GOT3 (cell line): ENCODE data around the gene SBNO2.
"Not testable (repeated sequence)": the region's sequence is repeated elsewhere in the genome, so short reads cannot be mapped to it uniquely, and the experiment has no call there.

Experiments used
- DNase-seq: peaks from one replicate; lab custom pipeline; 2025; ENCODE audit warnings: mixed read lengths; lab: John Stamatoyannopoulos, UW

The SBNO2 gene

DNA sequence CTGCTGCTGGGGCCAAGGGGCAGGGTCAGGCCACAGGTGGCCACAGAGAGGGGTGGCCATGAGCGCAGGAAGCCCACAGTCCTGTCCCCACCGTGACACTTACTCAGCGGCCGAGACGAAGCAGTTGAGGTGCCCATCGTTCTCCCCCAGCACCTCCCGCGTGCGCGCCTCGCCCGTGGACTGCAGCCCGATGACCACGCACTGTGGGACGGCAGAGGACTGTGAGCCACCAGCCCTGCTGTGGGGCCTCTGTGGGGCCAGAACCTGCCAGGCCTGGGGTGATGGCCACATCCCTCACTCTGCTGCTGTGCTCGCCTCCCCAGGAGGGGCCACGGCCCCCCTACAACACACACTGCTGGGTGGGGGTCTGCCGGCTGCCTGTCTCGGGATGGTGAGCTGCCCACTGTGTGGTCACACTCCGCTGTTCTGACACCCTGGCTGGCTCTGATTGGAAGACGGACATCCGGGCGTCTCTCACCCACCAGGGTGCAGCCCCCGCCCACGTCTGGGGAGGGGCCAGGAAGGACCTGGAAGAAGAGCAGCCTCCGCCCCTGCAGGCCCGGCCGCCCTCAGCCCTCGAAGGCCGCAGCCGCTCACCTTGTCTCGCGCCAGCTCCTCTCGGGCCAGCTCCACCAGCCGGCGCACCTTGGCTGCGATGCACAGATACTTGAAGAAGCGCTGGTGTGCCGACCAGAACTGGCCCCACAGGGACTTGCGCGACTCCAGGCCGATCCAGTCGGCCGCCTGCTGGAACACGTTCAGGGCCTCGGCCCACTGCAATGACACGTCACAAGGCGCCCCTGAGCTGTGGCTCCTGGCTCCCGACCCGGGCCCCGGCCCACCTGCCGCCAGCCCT lies 57.1 kb downstream of the SBNO2 start:
- DNase-seq: no peak

GRCh38 chr19:1115646-1116420 lies 58.2 kb downstream of the SBNO2 start:
- no peak for DNase-seq

DNA sequence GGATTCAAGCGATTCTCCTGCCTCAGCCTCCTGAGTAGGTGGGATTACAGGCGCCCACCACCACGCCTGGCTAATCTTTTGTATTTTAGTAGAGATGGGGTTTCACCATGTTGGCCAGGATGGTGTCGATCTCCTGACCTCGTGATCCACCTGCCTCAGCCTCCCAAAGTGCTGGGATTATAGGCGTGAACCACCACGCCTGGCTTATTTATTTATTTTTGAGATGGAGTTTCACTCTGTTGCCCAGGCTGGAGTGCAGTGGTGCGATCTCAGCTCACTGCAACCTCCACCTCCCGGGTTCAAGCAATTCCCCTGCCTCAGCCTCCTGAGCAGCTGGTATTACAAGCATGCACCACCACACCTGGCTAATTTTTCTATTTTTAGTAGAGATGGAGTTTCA lies 59.3 kb downstream of the SBNO2 start:
- DNase-seq: not testable (repeated sequence)

- no peak for DNase-seq
These were observed 60.0 kb downstream of the SBNO2 start for GRCh38 chr19:1113986-1114483.

DNA sequence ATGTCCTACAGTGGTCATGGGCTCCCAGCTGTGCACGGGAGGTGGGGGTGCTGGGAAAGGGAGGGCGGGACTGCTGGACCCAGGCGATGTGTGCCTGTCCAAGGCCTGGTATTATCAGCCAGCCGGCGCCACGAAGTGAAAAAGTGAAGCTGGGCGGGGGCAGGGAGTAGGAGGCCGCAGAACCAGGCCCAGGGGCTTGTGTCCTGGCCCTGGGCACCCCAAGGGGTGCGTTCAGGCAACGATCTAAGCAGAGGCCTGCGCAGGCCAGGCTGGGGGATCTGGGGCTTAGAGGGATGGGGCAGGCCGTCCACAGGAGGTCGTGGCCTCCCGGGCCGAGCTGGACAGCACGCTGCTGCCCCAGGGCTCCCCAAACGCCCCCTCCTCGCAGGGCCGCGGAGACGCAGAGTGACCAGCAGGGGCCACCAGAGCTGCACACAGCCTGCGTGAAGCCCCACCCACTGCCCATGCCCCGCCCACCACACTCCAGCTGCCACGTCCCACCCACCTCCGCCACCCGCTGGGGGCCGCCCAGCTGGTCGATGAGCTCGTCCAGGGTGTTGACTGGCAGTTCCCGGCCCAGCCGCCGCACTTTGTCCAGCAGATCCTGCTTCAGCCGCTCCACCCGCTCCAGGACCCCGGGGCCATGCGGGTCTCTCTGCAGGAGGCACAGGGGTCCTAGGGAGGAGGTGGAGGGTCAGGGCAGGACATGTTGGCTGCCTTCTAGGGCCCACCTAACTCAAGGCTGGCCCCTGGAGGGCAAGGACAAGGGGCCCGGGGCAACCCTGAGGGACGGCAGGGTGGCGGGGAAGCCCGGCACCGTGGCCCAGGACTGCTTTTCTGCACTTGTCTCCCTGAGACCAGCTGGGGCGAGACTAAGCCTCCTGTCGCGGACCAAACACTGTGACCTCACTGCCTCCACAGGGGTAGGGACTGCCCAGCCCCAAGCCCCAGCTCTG lies 60.8 kb downstream of the SBNO2 start:
- peak; percentile 28 for DNase-seq

GRCh38 chr19:1112268-1113029 lies 61.6 kb downstream of the SBNO2 start:
- no peak for DNase-seq

DNA sequence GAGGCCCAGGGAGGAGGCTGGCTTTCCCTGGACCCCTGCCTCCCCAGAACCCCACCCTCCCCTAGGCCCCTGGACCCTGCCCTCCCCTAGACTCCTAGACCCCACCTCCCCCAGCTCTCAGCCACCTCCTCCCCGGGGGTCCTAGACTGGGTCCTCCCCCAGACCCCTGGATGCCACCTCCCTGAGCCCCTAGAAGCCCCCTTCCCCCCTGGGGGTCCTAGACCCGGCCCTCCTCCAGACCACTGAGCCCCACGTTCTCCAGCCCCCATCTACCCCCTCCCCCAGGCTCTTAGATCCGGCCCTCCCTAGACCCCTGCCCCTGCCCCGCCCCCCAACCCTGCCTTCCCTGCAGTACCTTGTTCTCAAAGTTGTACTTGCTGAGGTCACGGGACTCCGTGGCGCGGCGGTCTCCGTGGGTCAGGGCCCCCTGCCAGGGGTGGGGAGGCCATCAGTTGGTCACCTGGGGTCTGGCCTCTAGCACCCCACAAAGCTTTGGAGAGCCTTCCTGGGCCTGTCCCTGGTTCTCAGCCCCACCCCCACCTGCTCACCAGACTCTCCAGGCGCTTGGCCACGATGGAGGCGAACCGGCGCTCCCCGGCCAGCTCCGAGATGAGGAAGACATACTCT lies 62.3 kb downstream of the SBNO2 start:
- no peak for DNase-seq

DNA sequence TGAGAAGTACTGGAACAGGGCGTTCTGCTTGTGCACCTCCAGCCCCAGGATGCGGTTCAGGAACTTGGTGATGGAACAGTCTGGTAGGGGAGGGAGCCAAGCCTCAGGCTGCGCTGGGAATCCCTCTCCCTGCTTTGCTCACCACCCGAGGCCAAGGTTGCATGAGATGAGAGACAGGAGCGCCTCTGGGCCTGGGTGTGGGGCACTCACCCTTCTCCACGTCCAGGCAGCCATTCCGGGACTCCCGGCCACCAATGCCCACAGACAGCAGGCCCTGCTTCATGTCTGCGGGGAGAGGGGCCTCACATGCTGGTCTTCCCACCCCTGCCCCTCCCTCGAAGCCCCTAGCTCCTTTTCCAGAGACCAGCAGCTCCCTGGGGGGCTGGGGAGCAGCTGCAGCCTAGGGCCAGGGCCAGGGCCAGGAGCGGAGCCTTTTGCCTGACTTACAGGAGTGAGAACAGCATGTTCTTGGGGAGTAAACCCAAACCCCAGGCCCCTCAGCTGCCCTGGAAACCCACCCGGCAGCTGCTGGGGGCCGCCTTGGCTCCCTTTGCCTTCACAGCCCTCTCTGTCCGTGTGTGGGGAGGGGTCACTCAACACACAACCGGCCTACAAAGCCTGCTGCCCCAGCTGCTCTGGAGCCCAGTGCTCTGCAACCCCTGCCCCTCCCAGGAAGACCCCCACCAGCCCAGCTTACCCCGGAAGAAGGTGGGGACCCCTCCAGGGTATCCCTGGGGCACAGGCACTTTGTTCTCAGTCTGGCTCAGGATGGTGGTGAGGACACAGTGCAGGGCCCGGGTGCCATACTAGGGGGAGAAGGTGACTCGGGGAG lies 63.0 kb downstream of the SBNO2 start:
- DNase-seq: no peak

DNA sequence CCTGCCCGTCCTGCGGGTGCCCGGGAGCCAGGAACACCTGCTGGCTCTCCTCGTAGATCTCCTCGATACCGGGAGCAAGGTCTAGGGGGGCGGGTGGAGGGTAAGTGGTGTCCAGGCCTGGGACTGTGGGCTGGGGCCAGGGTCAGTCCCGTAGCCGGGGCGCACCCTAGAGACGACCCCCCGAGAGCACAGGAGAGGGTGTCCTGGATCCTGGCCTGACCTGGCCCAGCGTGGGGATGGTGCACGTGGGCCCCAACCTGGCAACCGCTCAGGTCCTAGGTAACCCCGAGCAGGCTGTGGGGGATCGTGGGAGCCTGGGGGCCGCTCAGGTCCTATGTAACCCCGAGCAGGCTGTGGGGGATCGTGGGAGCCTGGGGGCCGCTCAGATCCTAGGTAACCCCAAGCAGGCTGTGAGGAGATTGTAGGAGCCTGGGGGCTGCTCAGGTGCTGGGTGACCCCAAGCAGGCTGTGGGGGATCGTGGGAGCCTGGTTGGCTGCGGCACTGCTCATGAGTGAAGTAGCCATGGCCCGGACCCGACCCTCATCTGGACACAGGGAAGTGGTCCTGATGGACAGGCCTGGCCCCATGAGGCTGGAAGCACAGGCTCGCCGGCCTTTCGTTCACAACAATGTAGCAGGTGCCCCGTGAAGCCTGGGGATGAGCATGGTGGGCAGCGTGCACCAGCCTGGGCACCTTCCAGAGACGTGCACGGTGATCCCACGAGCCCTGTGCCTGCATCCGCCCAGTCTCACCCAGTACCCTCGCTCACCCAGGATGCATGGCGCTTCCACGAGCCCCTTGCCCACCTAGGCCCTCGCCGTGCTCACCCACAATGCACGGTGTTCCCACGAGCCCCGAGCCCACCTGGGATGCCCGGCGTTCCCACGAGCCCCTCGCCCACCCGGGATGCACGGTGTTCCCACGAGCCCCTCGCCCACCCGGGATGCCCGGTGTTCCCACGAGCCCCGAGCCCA lies 64.1 kb downstream of the SBNO2 start:
- no peak for DNase-seq

DNA sequence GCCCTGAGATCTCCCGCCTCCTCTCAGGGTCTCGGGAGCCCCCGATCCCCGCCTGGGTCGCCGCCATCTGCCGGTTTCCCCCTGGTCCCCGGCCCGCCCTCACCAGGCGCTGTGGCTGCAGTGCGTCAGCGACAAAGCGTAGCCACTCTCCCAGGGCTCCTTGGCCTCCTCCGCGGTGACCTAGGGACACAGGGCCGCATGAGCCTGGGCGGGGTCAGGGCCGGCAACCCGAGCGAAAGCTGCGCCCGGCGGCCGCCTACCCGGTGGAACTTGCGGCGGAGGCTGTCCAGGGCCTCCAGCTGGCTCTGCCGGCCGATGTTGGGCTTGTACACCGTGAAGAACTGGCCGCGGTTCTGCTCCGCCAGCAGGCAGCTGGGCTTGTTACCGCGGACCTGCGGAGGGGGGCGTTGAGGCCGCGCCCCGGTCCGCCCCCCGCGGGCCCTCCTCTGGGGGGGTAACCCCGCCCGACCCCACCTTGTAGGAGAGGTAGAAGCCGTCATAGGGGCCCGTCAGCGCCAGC lies 65.0 kb downstream of the SBNO2 start:
- DNase-seq: no peak

DNA sequence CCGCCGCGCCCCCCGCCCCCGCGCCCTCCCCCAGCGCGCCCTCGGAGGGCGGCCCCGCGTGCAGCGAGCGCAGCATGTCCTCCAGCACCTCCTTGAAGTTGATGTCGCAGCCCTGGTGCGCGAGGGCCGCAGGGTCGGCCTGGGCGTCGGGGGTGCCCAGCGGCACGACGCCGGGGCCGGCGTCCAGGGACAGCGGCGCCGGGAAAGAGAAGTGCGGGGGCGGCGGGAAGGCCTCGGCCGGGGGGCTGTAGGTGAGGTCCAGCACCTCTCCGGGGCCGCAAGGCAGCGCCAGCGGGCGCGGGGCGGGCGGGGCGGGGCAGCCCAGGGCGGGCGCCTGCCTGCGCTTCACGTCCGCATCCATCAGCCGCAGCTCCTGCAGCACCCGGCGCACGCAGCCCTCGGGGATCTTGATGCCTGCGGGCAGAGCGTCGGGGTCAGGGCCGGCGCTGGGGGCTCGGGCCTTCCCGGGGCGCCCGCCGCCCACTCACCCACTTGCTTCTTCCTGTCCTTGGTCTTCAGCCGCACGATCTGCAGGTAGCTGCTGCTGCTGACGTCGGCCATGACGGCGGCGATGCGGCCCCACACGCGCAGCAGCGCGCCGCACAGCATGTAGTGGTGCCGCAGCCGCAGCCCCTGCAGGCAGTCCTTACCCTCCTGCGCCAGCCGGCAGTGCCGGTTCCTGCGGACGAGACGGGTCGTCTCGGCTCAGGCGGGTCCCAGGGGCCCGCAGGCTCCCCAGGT lies 65.6 kb downstream of the SBNO2 start:
- DNase-seq: no peak

DNA sequence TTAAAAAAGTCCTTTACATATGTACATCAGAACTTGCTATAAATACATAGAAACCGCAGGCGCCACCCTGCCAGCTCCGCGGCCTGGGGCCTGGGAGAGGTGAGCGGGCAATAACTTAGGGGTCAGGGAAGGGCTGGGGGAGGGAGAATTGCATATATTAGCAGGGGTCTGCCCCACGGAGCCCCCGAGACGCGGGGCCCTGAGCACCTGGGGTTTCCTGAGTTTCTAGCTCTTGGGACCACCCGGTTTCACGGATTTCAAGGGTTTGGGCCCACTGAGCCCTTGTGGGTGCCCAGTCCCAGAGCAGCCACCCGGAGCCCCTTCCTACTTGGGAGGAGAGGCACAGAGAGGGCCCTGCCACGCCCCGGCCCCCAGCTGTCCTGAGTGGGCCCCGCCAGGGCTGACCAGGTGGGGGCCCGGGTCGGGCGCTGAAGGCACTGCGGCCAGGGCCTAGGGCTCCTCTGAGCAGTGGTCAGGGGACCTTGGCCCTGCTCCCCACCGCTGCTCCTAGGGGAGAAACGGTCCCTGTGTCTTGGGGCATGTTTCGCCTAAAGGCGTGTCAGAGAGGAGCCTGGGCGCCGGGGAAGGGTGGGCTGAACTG lies 66.3 kb downstream of the SBNO2 start:
- DNase-seq: no peak

DNA sequence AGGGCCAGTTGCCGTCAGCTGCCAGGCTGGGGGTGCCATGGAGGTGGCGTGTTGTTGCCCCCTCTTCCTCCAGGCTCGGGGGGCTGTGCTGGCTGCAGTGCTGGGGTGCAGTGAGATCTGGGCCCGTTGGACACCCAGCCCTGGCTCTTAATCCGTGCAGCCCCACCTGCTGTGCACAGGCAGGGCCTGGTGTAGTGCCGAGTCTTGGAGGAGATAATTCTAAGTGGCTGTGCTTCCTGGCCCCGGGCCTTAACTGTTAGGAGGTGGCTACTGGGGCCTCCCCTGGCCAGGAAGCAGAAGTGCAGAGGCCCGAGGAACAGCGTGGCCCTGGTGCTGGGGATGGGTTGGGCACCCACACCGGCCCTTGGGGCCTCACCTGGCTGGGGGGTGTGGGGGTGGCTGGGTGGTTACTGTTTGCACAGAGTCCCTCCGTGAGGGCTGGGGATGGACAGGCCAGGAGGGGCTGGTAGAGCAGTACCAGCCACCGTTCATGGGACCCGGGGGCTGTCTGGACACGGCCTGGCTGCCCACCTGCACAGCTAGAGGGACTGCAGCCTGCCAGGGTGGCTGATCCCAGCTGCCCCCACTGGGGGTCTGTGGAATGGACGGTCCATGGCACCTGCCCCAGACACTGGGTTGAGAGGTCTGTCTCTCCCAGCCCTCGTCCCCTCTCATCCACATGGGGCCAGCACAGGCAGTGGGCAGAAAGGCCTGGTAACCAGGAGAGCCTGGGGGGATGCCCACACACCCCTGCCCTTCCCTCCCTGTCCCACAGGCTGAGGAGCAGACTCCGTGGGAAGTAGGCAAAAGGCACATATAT lies 67.0 kb downstream of the SBNO2 start:
- no peak for DNase-seq

DNA sequence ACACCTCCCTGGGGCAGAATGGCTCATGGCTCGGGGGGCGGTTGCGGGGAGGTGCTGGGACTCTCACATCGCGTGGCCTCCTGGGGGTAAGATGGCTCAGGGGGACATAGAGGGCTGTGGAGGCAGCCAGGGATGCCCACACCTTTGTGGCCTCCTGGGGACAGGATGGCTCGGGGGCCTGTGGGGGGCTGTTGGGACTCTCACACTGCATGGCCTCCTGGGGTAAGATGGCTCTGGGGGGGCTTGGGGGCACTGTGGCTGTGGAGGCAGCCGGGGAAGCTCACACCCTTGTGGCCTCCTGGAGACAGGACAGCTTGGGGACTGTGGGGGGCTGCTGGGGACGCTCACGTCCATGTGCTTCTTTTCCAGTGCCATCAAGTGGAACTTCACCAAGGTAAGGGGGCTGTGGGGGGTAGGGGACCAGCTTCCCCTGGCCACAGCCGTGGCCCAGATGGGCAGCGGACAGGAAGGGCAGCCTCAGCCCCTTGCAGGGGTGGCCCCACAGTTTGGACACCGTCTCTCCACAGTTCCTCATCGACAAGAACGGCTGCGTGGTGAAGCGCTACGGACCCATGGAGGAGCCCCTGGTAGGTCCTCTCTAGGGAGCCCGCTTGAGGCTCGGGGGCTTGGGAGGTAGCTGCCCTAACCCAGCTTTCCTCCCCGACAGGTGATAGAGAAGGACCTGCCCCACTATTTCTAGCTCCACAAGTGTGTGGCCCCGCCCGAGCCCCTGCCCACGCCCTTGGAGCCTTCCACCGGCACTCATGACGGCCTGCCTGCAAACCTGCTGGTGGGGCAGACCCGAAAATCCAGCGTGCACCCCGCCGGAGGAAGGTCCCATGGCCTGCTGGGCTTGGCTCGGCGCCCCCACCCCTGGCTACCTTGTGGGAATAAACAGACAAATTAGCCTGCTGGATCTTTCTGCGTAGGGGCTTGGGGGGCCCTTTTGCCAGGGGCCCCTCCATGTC lies 67.9 kb downstream of the SBNO2 start:
- DNase-seq: no peak
